SK-N-SH (cell line): ENCODE results near the gene JAM2. TPM values are rescaled to one million over a fixed set of nuclear protein-coding genes. Genes with fewer than 3 reads are reported as not detected.

Source experiments
- CTCF ChIA-PET: fragments of 300-600, 350-600 bp; formaldehyde crosslinking; extraction: SDS; loops from one replicate; lab custom pipeline; 2021; lab: Yijun Ruan, JAX
- POLR2A ChIA-PET: fragments of 350-600 bp; sonication (Branson Sonifier 250); formaldehyde crosslinking; extraction: SDS; loops from one replicate; lab custom pipeline; 2020; ENCODE audit warnings: antibody characterized with exemption, inconsistent platforms; lab: Yijun Ruan, JAX
- DNase-seq: peaks from one replicate; pipeline ENCODE4 v3.0.0; 2012
- H2AFZ ChIP-seq: fragments of 200-600 bp; sonication (generic); 2 replicates; pipeline ENCODE4 v1.8.1; 2016; ENCODE audit warnings: antibody characterized with exemption, mild to moderate bottlenecking, low read depth
- H3F3A ChIP-seq: fragments of 200-600 bp; sonication (generic); replicated peaks from 2 replicates; pipeline ENCODE3; 2016; ENCODE audit warnings: antibody characterized with exemption, mild to moderate bottlenecking; ENCODE audit not compliant: insufficient read depth
- H3K27ac ChIP-seq, 2 experiments: fragments of 200-500 bp in 1 of 2; fragments of 200-600 bp in 1 of 2; sonication (Bioruptor generic) in 1 of 2; sonication (generic), shearing (Covaris generic) in 1 of 2; 2 replicates each; pipeline versions ENCODE4 v1.5.1 to v1.6.1; 2014 to 2016; ENCODE audit warnings: low read depth in 2 of 2, inconsistent platforms in 1 of 2, low read length in 1 of 2, mild to moderate bottlenecking in 1 of 2, mixed read lengths in 1 of 2
- H3K27me3 ChIP-seq: fragments of 200-600 bp; sonication (generic), shearing (Covaris generic); 2 replicates; pipeline ENCODE4 v1.6.1; 2016; ENCODE audit warnings: mixed run types; ENCODE audit not compliant: insufficient read depth
- H3K36me3 ChIP-seq, 2 experiments: fragments of 200-500 bp in 1 of 2; fragments of 200-600 bp in 1 of 2; sonication (Bioruptor generic) in 1 of 2; sonication (generic) in 1 of 2; replicated peaks in 1 of 2; 2 replicates each; pipeline versions ENCODE3 to v1.5.1; 2014 to 2016; ENCODE audit warnings: low read length in 1 of 2, mild to moderate bottlenecking in 1 of 2; ENCODE audit not compliant: insufficient read depth in 2 of 2, control insufficient read depth in 1 of 2
- H3K4me1 ChIP-seq, 2 experiments: fragments of 200-500 bp in 1 of 2; fragments of 200-600 bp in 1 of 2; sonication (Bioruptor generic) in 1 of 2; sonication (generic), shearing (Covaris generic) in 1 of 2; 2 replicates each; pipeline versions ENCODE4 v1.5.1 to v1.6.1; 2014 to 2016; ENCODE audit warnings: low read depth in 1 of 2, low read length in 1 of 2, mixed run types in 1 of 2; ENCODE audit not compliant: insufficient read depth in 2 of 2, control insufficient read depth in 1 of 2
- H3K4me2 ChIP-seq: fragments of 200-600 bp; sonication (generic), shearing (Covaris generic); 2 replicates; pipeline ENCODE4 v1.6.1; 2017; ENCODE audit warnings: mixed run types
- H3K4me3 ChIP-seq, 2 experiments: fragments of 200-500 bp in 1 of 2; fragments of 200-600 bp in 1 of 2; sonication (Bioruptor generic) in 1 of 2; sonication (generic), shearing (Covaris generic) in 1 of 2; 2 replicates each; pipeline versions ENCODE4 v1.5.1 to v1.8.1; 2014 to 2016; ENCODE audit warnings: low read depth in 2 of 2, inconsistent platforms in 1 of 2, low read length in 1 of 2, mild to moderate bottlenecking in 1 of 2, mixed read lengths in 1 of 2, moderate library complexity in 1 of 2
- H3K79me2 ChIP-seq: fragments of 200-600 bp; sonication (generic); 2 replicates; pipeline ENCODE4 v1.8.1; 2017; ENCODE audit warnings: mild to moderate bottlenecking; ENCODE audit not compliant: insufficient read depth
- H3K9ac ChIP-seq: fragments of 200-600 bp; sonication (generic); 2 replicates; pipeline ENCODE4 v1.6.1; 2017; ENCODE audit warnings: mixed run types
- H3K9me2 ChIP-seq: fragments of 200-600 bp; sonication (generic); 2 replicates; pipeline ENCODE4 v1.6.1; 2017; ENCODE audit warnings: mixed run types
- H3K9me3 ChIP-seq: fragments of 200-600 bp; sonication (generic); 2 replicates; pipeline ENCODE4 v1.6.1; 2017; ENCODE audit warnings: mixed run types, mild to moderate bottlenecking, moderate library complexity
- H4K20me1 ChIP-seq: fragments of 200-600 bp; sonication (generic); 2 replicates; pipeline ENCODE4 v1.6.1; 2017; ENCODE audit warnings: mild to moderate bottlenecking, mixed run types; ENCODE audit not compliant: insufficient read depth
- CHD2 ChIP-seq: fragments of 150-350 bp; IDR thresholded peaks from 2 replicates; pipeline ENCODE4 v1.6.1; 2018; ENCODE audit warnings: low read length; ENCODE audit not compliant: partially characterized antibody
- ELF1 ChIP-seq: IDR thresholded peaks from 2 replicates; pipeline ENCODE4 v1.4.0; 2012
- FOSL2 ChIP-seq: IDR thresholded peaks from 2 replicates; pipeline ENCODE4 v1.4.0; 2012; ENCODE audit warnings: low read depth, mild to moderate bottlenecking, moderate library complexity, borderline replicate concordance
- FOXJ3 ChIP-seq: sonication (generic); formaldehyde crosslinking; IDR thresholded peaks from 2 replicates; pipeline ENCODE4 v1.5.1; 2020; ENCODE audit warnings: mild to moderate bottlenecking, missing genetic modification reagents
- FOXM1 ChIP-seq: IDR thresholded peaks from 2 replicates; pipeline ENCODE4 v1.4.0; 2012; ENCODE audit warnings: low read depth, mild to moderate bottlenecking
- GABPA ChIP-seq: IDR thresholded peaks from 2 replicates; pipeline ENCODE4 v1.4.0; 2012; ENCODE audit warnings: low read depth, mild to moderate bottlenecking
- GATA2 ChIP-seq: sonication (generic); formaldehyde crosslinking; IDR thresholded peaks from 2 replicates; pipeline ENCODE4 v1.5.0; 2020; ENCODE audit warnings: mild to moderate bottlenecking, missing genetic modification reagents
- JUND ChIP-seq: IDR thresholded peaks from 2 replicates; pipeline ENCODE4 v1.4.0; 2012
- NFIC ChIP-seq: IDR thresholded peaks from 2 replicates; pipeline ENCODE4 v1.4.0; 2012; ENCODE audit warnings: borderline replicate concordance
- RAD21 ChIP-seq: IDR thresholded peaks from 2 replicates; pipeline ENCODE4 v1.6.1; 2012; ENCODE audit warnings: mild to moderate bottlenecking, low read length
- RCOR1 ChIP-seq: fragments of 150-350 bp; IDR thresholded peaks from 2 replicates; pipeline ENCODE4 v1.6.1; 2017; ENCODE audit warnings: antibody characterized with exemption, low read length
- RXRA ChIP-seq: IDR thresholded peaks from 2 replicates; pipeline ENCODE4 v1.4.0; 2012; ENCODE audit warnings: low read depth, mild to moderate bottlenecking, borderline replicate concordance
- SIN3A ChIP-seq: IDR thresholded peaks from 2 replicates; pipeline ENCODE4 v1.6.1; 2012; ENCODE audit warnings: low read depth, mild to moderate bottlenecking, low read length, moderate library complexity, borderline replicate concordance
- TAF1 ChIP-seq: IDR thresholded peaks from 2 replicates; pipeline ENCODE4 v1.6.1; 2012; ENCODE audit warnings: low read depth, mild to moderate bottlenecking, low read length, moderate library complexity, borderline replicate concordance
- WGBS: methylation state at CpG from one replicate; pipeline ENCODE4 v1.1.6; 2017; ENCODE audit warnings: low lambda C conversion rate; 5-methylcytosine and 5-hydroxymethylcytosine counted together
- polyA plus RNA-seq, 3 experiments: library from polyadenylated mRNA; depleted of rRNA; stranded (reverse); fragments of >200 nt; gene quantifications; 2 replicates each; pipeline ENCODE4 v1.2.3, GENCODE V29; 2012
- TF ChIP-seq, protein P1 (sequence below): IDR thresholded peaks from 2 replicates; pipeline ENCODE4 v1.6.1; 2012; ENCODE audit warnings: mild to moderate bottlenecking, low read depth, low read length, moderate library complexity
- TF ChIP-seq, protein P2 (sequence below): IDR thresholded peaks from 2 replicates; pipeline ENCODE4 v1.4.0; 2012; ENCODE audit warnings: low read depth, borderline replicate concordance
- TF ChIP-seq, protein P3 (sequence below): IDR thresholded peaks from 2 replicates; pipeline ENCODE4; 2012
- TF ChIP-seq, protein P4 (sequence below): fragments of 150-350 bp; IDR thresholded peaks from 2 replicates; pipeline ENCODE4 v1.6.1; 2016; ENCODE audit warnings: mild to moderate bottlenecking, low read depth, low read length
- TF ChIP-seq, protein P5 (sequence below): fragments of 200-600 bp; sonication (generic); IDR thresholded peaks from 2 replicates; pipeline ENCODE4 v1.6.1; 2017; ENCODE audit warnings: antibody characterized with exemption, mild to moderate bottlenecking, moderate library complexity
- TF ChIP-seq, protein P6 (sequence below): fragments of 150-350 bp; IDR thresholded peaks from 2 replicates; pipeline ENCODE4 v1.6.1; 2017; ENCODE audit warnings: antibody characterized with exemption, low read length, low read depth, borderline replicate concordance

JAM2 gene
- polyA plus RNA-seq, 1 of the 3 experiments (the other 2 are of a cell fraction) = 8.3 TPM

DNA sequence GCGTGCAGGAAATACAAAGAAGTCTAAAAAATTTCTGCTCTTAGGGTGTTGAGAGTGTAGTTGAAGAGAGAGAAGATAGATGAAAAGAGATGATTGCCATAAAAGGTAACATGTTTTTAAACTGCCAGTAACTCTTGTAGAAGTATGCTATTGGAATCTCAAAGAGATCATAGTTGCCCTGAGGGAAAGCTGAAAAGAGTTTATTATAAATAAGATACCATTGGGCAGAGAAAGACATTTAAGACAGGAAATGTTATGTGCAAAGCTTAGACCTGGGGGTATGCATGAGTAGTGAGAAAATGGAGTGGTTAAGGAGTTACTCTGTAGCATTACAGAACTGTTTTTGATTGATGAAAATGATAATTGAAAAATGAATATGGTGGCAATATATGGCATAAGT lies 113.4 kb downstream of the JAM2 start:
- no peaks in the 10 kb centered on the region; a peak in 1 of 4 replicates for H3K4me1 ChIP-seq
- no peak overlapping the region for H3K9ac ChIP-seq
- no peak for TF ChIP-seq GABPA
- TF ChIP-seq, protein P1, sequence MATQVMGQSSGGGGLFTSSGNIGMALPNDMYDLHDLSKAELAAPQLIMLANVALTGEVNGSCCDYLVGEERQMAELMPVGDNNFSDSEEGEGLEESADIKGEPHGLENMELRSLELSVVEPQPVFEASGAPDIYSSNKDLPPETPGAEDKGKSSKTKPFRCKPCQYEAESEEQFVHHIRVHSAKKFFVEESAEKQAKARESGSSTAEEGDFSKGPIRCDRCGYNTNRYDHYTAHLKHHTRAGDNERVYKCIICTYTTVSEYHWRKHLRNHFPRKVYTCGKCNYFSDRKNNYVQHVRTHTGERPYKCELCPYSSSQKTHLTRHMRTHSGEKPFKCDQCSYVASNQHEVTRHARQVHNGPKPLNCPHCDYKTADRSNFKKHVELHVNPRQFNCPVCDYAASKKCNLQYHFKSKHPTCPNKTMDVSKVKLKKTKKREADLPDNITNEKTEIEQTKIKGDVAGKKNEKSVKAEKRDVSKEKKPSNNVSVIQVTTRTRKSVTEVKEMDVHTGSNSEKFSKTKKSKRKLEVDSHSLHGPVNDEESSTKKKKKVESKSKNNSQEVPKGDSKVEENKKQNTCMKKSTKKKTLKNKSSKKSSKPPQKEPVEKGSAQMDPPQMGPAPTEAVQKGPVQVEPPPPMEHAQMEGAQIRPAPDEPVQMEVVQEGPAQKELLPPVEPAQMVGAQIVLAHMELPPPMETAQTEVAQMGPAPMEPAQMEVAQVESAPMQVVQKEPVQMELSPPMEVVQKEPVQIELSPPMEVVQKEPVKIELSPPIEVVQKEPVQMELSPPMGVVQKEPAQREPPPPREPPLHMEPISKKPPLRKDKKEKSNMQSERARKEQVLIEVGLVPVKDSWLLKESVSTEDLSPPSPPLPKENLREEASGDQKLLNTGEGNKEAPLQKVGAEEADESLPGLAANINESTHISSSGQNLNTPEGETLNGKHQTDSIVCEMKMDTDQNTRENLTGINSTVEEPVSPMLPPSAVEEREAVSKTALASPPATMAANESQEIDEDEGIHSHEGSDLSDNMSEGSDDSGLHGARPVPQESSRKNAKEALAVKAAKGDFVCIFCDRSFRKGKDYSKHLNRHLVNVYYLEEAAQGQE = no peak
- TF ChIP-seq, protein P2, sequence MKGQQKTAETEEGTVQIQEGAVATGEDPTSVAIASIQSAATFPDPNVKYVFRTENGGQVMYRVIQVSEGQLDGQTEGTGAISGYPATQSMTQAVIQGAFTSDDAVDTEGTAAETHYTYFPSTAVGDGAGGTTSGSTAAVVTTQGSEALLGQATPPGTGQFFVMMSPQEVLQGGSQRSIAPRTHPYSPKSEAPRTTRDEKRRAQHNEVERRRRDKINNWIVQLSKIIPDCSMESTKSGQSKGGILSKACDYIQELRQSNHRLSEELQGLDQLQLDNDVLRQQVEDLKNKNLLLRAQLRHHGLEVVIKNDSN = no peak
- TF ChIP-seq RCOR1 = no peak
- no peak for TF ChIP-seq ELF1
- no peak for TF ChIP-seq FOXJ3 (CRISPR knock-in tag)
- no peak for TF ChIP-seq NFIC
- no peak for TF ChIP-seq CHD2
- no peak for TF ChIP-seq SIN3A
- TF ChIP-seq, protein P3, sequence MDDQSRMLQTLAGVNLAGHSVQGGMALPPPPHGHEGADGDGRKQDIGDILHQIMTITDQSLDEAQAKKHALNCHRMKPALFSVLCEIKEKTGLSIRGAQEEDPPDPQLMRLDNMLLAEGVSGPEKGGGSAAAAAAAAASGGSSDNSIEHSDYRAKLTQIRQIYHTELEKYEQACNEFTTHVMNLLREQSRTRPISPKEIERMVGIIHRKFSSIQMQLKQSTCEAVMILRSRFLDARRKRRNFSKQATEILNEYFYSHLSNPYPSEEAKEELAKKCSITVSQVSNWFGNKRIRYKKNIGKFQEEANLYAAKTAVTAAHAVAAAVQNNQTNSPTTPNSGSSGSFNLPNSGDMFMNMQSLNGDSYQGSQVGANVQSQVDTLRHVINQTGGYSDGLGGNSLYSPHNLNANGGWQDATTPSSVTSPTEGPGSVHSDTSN = no peak
- no peak for TF ChIP-seq FOSL2
- no peak for TF ChIP-seq TAF1
- TF ChIP-seq, protein P4, sequence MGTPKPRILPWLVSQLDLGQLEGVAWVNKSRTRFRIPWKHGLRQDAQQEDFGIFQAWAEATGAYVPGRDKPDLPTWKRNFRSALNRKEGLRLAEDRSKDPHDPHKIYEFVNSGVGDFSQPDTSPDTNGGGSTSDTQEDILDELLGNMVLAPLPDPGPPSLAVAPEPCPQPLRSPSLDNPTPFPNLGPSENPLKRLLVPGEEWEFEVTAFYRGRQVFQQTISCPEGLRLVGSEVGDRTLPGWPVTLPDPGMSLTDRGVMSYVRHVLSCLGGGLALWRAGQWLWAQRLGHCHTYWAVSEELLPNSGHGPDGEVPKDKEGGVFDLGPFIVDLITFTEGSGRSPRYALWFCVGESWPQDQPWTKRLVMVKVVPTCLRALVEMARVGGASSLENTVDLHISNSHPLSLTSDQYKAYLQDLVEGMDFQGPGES = no peak
- TF ChIP-seq, protein P5, sequence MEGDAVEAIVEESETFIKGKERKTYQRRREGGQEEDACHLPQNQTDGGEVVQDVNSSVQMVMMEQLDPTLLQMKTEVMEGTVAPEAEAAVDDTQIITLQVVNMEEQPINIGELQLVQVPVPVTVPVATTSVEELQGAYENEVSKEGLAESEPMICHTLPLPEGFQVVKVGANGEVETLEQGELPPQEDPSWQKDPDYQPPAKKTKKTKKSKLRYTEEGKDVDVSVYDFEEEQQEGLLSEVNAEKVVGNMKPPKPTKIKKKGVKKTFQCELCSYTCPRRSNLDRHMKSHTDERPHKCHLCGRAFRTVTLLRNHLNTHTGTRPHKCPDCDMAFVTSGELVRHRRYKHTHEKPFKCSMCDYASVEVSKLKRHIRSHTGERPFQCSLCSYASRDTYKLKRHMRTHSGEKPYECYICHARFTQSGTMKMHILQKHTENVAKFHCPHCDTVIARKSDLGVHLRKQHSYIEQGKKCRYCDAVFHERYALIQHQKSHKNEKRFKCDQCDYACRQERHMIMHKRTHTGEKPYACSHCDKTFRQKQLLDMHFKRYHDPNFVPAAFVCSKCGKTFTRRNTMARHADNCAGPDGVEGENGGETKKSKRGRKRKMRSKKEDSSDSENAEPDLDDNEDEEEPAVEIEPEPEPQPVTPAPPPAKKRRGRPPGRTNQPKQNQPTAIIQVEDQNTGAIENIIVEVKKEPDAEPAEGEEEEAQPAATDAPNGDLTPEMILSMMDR = no peak
- TF ChIP-seq RAD21 = no peak
- TF ChIP-seq JUND = no peak
- no peak for TF ChIP-seq GATA2 (CRISPR knock-in tag)
- no peak for TF ChIP-seq FOXM1
- TF ChIP-seq, protein P6, sequence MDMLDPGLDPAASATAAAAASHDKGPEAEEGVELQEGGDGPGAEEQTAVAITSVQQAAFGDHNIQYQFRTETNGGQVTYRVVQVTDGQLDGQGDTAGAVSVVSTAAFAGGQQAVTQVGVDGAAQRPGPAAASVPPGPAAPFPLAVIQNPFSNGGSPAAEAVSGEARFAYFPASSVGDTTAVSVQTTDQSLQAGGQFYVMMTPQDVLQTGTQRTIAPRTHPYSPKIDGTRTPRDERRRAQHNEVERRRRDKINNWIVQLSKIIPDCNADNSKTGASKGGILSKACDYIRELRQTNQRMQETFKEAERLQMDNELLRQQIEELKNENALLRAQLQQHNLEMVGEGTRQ = no peak
- no peak for TF ChIP-seq RXRA
- H3K79me2 ChIP-seq = no peaks in the 10 kb centered on the region; the same call in 1 of the 2 replicates
- ChIA-PET POLR2A (no interaction called here), CTCF (no interaction called here)
- WGBS = 97% methylated on average over 1 of the region's 1 CpG
- no peak for DNase-seq
- H3F3A ChIP-seq = peaks cover 6% of the 10 kb centered on the region
- no peaks in the 10 kb centered on the region for H3K27me3 ChIP-seq
- no peak overlapping the region for H3K27ac ChIP-seq
- H3K4me2 ChIP-seq = no peak overlapping the region
- H3K9me3 ChIP-seq = no peaks in the 10 kb centered on the region
- no peak overlapping the region for H2AFZ ChIP-seq
- H3K4me3 ChIP-seq = no peak overlapping the region
- H4K20me1 ChIP-seq = no peaks in the 10 kb centered on the region
- H3K36me3 ChIP-seq = peaks cover 32 to 39% of the 10 kb centered on the region in 2 experiments
- H3K9me2 ChIP-seq = no peaks in the 10 kb centered on the region
